Renal pelvis (tissue), 4 donors: ENCODE results near the gene APOL6. TPM values are rescaled to one million over a fixed set of nuclear protein-coding genes. Genes with fewer than 3 reads are reported as not detected.

Experiments used
- DNase-seq: peaks from one replicate; pipeline ENCODE4 v3.0.0-alpha.2; 2013
- polyA plus RNA-seq, 3 donors: library from polyadenylated mRNA; unstranded; fragments of 120-200 nt; gene quantifications; one replicate each; pipeline ENCODE4 v1.2.1, GENCODE V29; 2013; ENCODE audit not compliant: insufficient read length in 3 of 3

Gene APOL6
- polyA plus RNA-seq, 3 donors, result 2.7 to 4.0 (median 3.5) TPM

- DNase-seq, result no peak
Observed at GRCh38 chr22:35633520-35633919, 14.7 kb upstream of the APOL6 start.

GRCh38 chr22:35634015-35634414, 14.2 kb upstream of the APOL6 start:
- no peak for DNase-seq

GRCh38 chr22:35634943-35635540, 13.2 kb upstream of the APOL6 start:
- no peak for DNase-seq

GRCh38 chr22:35637254-35637653, 11.0 kb upstream of the APOL6 start:
- no peak for DNase-seq

GRCh38 chr22:35638001-35638400, 10.2 kb upstream of the APOL6 start:
- DNase-seq, result no peak

GRCh38 chr22:35638410-35638809, 9.8 kb upstream of the APOL6 start:
- DNase-seq, result no peak

GRCh38 chr22:35641494-35642120, 6.6 kb upstream of the APOL6 start:
- no peak for DNase-seq

- DNase-seq, result no peak
Observed at GRCh38 chr22:35642305-35642741, 5.9 kb upstream of the APOL6 start.

GRCh38 chr22:35643991-35644390, 4.3 kb upstream of the APOL6 start:
- DNase-seq, result no peak

GRCh38 chr22:35645646-35646045, 2.6 kb upstream of the APOL6 start:
- no peak for DNase-seq

GRCh38 chr22:35649026-35649553, 844 bp downstream of the APOL6 start:
- DNase-seq, result no peak

GRCh38 chr22:35649636-35650250, 1.5 kb downstream of the APOL6 start:
- DNase-seq, result no peak

- no peak for DNase-seq
Observed at GRCh38 chr22:35651085-35651484, 2.8 kb downstream of the APOL6 start.

- DNase-seq, result no peak
Observed at GRCh38 chr22:35653824-35654223, 5.6 kb downstream of the APOL6 start.

GRCh38 chr22:35656284-35656752, 8.1 kb downstream of the APOL6 start:
- no peak for DNase-seq

GRCh38 chr22:35657571-35658312, 9.5 kb downstream of the APOL6 start:
- DNase-seq, result no peak

GRCh38 chr22:35660291-35661127, 12.3 kb downstream of the APOL6 start:
- no peak for DNase-seq

- DNase-seq, result no peak
Observed at GRCh38 chr22:35661464-35661863, 13.2 kb downstream of the APOL6 start.

- DNase-seq, result peak; percentile 46
Observed at GRCh38 chr22:35662914-35663313, 14.7 kb downstream of the APOL6 start.

- DNase-seq, result no peak
Observed at GRCh38 chr22:35663371-35663770, 15.1 kb downstream of the APOL6 start.

- DNase-seq, result no peak
Observed at GRCh38 chr22:35664955-35665587, 16.8 kb downstream of the APOL6 start.
